ENCODE measurements around the gene MGMT.
"Not testable (repeated sequence)": the region's sequence is repeated elsewhere in the genome, so short reads cannot be mapped to it uniquely, and the experiment has no call there.

MGMT gene

DNA sequence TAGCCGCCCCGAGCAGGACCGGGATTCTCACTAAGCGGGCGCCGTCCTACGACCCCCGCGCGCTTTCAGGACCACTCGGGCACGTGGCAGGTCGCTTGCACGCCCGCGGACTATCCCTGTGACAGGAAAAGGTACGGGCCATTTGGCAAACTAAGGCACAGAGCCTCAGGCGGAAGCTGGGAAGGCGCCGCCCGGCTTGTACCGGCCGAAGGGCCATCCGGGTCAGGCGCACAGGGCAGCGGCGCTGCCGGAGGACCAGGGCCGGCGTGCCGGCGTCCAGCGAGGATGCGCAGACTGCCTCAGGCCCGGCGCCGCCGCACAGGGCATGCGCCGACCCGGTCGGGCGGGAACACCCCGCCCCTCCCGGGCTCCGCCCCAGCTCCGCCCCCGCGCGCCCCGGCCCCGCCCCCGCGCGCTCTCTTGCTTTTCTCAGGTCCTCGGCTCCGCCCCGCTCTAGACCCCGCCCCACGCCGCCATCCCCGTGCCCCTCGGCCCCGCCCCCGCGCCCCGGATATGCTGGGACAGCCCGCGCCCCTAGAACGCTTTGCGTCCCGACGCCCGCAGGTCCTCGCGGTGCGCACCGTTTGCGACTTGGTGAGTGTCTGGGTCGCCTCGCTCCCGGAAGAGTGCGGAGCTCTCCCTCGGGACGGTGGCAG, at the start of gene MGMT:
MGMT (plus strand) TSS at position 539 of the 656 bp plus-strand sequence.
- FAIRE-seq (no peak), DNase-seq (ENCODE audit: low spot score) (peak; percentile 81)

- no peak for DNase-seq (ENCODE audit: low spot score)
- no peak for FAIRE-seq
Observed at GRCh38 chr10:129417870-129418269, 49.2 kb upstream of the MGMT start.

DNA sequence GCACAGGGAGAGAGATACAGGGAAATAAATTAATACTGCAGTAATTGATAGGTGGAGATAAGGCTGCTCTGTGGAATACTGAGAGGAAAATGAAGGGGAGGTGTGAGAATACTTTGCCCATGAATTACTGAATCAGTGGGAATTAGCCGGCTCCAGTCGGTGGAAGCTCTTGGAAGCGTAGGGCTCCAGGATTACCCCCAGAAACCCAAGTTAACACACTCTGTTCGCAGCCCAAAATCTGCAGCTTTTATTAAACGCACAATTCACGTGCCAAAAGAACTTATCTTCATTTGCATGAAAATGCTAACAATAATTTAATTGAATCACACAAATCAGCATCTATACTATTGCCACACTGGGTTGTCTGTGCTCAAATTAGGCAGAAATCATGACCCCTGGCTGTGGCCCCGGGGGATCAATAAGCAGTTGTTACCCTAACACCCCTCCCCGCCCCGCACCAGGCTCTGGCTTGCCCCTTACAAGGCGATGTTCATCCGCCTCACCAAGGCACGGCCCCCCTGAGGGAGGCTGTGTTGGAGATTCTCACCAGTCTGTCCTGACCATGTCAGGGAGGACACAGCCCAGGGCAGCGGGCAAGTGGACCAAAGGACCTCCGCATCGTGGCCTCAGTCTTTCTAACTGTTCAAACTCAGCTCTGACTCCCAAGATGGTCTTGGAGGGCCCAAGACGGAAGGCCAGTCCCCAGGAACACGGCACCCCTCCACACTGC, 48.4 kb upstream of the MGMT start:
- DNase-seq (ENCODE audit: low spot score) (no peak), FAIRE-seq (no peak)

- DNase-seq (ENCODE audit: low spot score) (no peak), FAIRE-seq (no peak)
Observed at GRCh38 chr10:129419397-129419796, 47.6 kb upstream of the MGMT start.

DNA sequence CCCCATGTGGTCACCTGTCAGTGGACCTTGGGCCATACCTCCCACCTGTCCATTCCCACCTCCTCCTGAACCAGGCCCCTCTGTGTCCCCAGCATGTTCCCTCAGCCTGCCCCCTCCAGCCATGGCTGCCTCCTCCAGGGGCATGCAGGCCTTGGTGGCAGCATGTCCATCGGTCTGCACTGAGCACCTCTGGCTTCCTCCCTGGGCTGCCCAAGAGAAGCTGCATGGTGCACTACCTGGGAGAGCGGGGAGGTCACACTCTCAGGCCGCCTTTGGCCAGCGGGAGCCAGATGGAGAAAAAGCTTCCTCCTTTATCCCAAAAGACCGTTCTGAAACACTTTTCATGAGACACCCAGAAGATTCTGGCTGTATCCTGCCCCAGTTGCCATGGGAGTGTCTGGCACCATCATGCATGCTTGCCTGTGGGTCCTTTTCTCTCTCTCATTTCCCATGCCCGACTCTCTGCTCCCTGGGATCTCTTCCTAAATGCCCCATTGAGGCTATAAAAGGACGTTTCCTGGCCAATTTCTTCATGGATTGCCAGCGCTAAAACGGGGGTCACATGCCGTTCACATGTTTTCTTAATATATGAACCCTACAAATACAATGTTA, 45.5 kb upstream of the MGMT start:
- no peak for FAIRE-seq
- DNase-seq (ENCODE audit: low spot score), result no peak

GRCh38 chr10:129424978-129425377, 42.1 kb upstream of the MGMT start:
- DNase-seq (ENCODE audit: low spot score) (no peak), FAIRE-seq (no peak)

DNA sequence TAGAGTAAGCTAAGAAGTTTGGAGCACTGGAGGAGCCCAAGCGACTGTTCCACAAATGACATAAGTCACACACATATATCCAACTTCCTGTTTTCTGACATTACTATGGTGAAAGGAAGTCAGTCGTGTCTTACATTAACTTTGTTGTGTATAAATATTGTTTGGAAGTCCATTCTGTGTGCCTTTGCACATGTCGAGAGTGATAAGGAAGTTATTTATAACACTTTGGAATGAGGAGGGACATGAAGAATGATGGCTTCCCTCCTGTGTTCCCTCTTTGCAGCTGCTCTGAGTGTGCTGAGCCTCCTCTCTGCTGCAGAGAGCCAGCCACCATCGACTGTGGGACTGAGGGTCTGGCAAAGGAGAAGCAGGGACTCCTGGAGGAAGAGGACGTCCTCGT, 40.4 kb upstream of the MGMT start:
- no peak for DNase-seq (ENCODE audit: low spot score)

DNA sequence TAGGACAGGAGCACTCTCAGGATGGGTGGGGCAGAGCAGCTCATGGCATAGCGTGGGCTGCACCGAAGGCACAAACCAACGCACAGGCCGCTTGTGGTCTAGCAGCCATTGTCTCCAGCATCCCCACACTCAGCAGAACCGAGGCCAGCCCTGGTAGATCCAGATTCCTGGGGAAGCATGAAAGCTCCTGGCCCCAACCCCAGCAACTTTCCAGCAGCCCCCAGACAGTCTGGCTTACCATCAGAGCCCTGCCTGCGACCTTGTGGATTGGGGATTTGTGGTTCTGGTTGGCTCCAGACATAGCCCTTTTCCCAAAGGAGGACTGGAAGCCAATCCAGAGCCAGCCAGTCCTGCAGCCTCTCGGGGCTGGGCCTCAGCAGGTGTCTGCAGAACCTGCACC, 33.8 kb upstream of the MGMT start:
- DNase-seq (ENCODE audit: low spot score) (no peak), FAIRE-seq (no peak)

More for the DNA sequence above, 40.4 kb upstream of the MGMT start:
- FAIRE-seq, result no peak

DNA sequence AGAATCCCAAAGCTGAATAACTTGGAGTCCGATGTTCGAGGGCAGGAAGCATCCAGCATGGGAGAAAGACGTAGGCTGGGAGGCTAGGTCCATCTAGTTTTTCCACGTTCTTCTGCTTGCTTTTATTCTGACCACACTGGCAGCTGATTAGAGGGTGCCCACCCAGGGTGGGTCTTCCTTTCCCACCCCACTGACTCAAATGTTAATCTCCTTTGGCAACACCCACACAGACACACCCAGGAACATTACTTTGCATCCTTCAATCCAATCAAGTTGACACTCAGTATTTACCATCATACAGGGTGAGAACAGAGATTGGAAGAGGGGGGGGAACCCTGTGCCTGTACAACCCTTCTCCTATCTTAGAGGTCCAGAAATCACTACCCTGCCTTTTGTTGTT, 31.3 kb upstream of the MGMT start:
- not testable (repeated sequence) for DNase-seq (ENCODE audit: low spot score); FAIRE-seq

GRCh38 chr10:129438024-129438423, 29.0 kb upstream of the MGMT start:
- DNase-seq (ENCODE audit: low spot score), result no peak
- no peak for FAIRE-seq

GRCh38 chr10:129440247-129440646, 26.8 kb upstream of the MGMT start:
- FAIRE-seq (no peak), DNase-seq (ENCODE audit: low spot score) (no peak)

DNA sequence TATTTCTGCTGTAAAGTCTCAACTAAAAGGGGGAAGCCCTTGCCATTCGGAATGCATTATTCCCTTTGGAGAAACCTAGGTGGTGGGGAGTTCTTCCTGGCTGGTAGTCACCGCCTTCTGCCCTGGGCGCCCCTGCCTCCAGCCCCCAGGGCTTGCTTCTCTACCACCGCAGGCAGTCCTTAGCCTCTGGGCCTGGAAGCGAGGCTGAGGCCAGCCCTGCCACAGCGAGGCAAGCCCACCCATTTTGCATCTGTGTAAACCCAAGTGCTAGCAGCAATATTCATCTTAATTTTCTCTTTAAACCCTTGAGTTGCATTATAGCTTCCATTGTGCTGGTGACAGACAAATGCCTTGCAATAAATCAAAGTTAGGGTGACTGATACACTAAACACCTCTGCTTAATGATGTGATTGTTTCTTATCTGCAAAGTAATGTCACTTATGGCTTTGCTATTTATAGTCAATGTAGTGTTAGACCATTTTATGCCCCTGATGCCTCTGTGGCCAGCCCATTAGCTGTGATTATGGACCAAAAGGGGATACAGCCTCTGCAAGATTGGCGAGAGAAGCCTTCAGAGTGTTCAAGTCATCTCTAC, 26.2 kb upstream of the MGMT start:
- no peak for FAIRE-seq
- DNase-seq (ENCODE audit: low spot score), result no peak

- DNase-seq (ENCODE audit: low spot score) (no peak), FAIRE-seq (no peak)
Observed at GRCh38 chr10:129441372-129442009, 25.6 kb upstream of the MGMT start.

- FAIRE-seq (no peak), DNase-seq (ENCODE audit: low spot score) (no peak)
Observed at GRCh38 chr10:129442866-129443265, 24.2 kb upstream of the MGMT start.

- DNase-seq (ENCODE audit: low spot score) (no peak), FAIRE-seq (no peak)
Observed at GRCh38 chr10:129444359-129444758, 22.7 kb upstream of the MGMT start.

- FAIRE-seq (no peak), DNase-seq (ENCODE audit: low spot score) (no peak)
Observed at GRCh38 chr10:129445436-129446182, 21.4 kb upstream of the MGMT start.

- FAIRE-seq, result no peak
- DNase-seq (ENCODE audit: low spot score), result no peak
Observed at GRCh38 chr10:129446183-129446581, 20.9 kb upstream of the MGMT start.

GRCh38 chr10:129447486-129447885, 19.6 kb upstream of the MGMT start:
- no peak for DNase-seq (ENCODE audit: low spot score)
- FAIRE-seq, result no peak

DNA sequence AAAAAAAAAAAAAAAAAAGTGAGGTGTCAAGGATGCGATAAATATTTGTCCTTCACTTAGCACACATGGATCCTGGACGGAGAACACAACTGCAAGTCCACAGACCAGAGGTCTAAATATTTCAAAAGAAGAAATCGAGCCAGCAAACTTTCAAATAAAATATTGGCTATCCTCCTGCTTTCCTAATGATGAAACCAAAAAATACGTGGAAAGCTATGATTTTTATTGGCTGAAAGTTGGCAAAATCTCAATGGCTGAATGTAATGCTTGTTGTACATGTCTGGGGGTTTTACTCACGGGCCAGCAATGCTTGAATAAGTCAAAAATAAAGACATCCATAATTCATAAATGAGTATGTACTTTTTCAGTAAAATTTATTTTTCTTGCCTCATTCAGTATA, 19.0 kb upstream of the MGMT start:
- DNase-seq (ENCODE audit: low spot score), result no peak
- no peak for FAIRE-seq

DNA sequence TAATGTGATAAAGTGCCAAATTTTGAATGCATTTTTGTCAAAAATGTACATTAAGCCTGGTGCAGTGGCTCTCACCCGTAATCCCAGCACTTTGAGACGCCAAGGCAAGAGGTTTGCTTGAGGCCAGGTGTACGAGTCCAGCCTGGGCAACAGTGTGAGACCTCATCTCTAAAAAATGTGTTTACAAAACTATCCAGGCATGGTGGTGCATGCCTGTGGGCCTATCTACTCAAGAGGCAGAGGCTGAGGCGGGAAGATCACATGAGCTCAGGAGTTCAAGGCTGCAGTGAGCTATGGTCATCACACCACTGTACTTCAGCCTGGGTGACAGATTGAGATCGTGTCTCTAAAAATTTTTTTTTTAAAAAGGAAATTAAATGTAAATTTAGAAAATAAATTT, 18.5 kb upstream of the MGMT start:
- FAIRE-seq, result no peak
- DNase-seq (ENCODE audit: low spot score), result no peak

DNA sequence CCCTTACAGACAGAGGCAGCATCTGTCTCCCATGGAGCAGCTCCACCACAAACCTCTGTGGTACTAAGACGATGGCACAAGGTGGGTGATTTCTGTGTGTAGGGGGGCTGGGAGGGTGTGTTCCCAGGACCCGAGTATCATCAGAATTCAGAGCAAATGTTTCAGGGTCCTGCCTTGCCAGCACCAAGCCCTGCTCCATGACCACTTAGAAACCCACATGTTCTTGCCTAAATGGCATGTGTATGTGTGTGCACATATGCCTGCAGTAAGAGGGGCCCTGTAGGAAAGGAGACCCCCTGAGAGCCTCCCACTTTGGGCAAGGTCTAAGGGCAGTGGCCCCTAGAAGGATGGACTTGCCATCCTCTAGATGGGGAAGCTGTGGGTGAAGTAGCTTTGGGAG, 17.1 kb upstream of the MGMT start:
- FAIRE-seq, result no peak
- no peak for DNase-seq (ENCODE audit: low spot score)
